DND-41 (cell line): ENCODE data around the gene NR2F1.

ENCODE experiments used
- ATAC-seq: fragments of 200-7000 bp; cut with Tn5 transposase; 3 replicates; pipeline ENCODE4 v1.9.1; 2021; ENCODE audit warnings: low read depth; ENCODE audit not compliant: insufficient read depth
- DNase-seq: peaks from one replicate; pipeline ENCODE4 v3.0.0-alpha.2; 2020
- H2AFZ ChIP-seq: 2 replicates; pipeline ENCODE4 v1.6.0; 2012; ENCODE audit warnings: low read depth, low read length
- H3K27ac ChIP-seq: 2 replicates; pipeline ENCODE4 v1.5.1; 2012; ENCODE audit warnings: low read length, inconsistent platforms
- H3K27me3 ChIP-seq: fragments of 200-600 bp; sonication (generic); 2 replicates; pipeline ENCODE4 v1.6.0; 2012; ENCODE audit warnings: low read length, mild to moderate bottlenecking, inconsistent platforms; ENCODE audit not compliant: insufficient read depth, poor library complexity
- H3K36me3 ChIP-seq: 2 replicates; pipeline ENCODE4 v1.5.1; 2012; ENCODE audit warnings: low read length, inconsistent platforms; ENCODE audit not compliant: insufficient read depth
- H3K4me1 ChIP-seq: 2 replicates; pipeline ENCODE4 v1.5.1; 2012; ENCODE audit warnings: mild to moderate bottlenecking, low read length; ENCODE audit not compliant: insufficient read depth
- H3K4me2 ChIP-seq: 2 replicates; pipeline ENCODE4 v1.6.0; 2012; ENCODE audit warnings: mild to moderate bottlenecking, moderate library complexity, low read length, inconsistent platforms; ENCODE audit not compliant: insufficient read depth
- H3K4me3 ChIP-seq, 2 experiments: fragments of 200-600 bp in 1 of 2; shearing (Covaris generic) in 1 of 2; 2 replicates each; pipeline ENCODE4 v1.5.1; 2012 to 2016; ENCODE audit warnings: inconsistent platforms in 2 of 2, low read length in 2 of 2, mild to moderate bottlenecking in 2 of 2, low read depth in 1 of 2, moderate library complexity in 1 of 2
- H3K79me2 ChIP-seq: 2 replicates; pipeline ENCODE4 v1.6.0; 2012; ENCODE audit warnings: low read length, inconsistent platforms; ENCODE audit not compliant: insufficient read depth
- H3K9ac ChIP-seq: 2 replicates; pipeline ENCODE4 v1.6.0; 2012; ENCODE audit warnings: low read depth, mild to moderate bottlenecking, inconsistent platforms, low read length, moderate library complexity
- H3K9me3 ChIP-seq: 2 replicates; pipeline ENCODE4 v1.5.1; 2012; ENCODE audit warnings: low read length, moderate library complexity, mild to moderate bottlenecking, inconsistent platforms; ENCODE audit not compliant: insufficient read depth, severe bottlenecking
- H4K20me1 ChIP-seq: 2 replicates; pipeline ENCODE4 v1.6.0; 2012; ENCODE audit warnings: low read length; ENCODE audit not compliant: insufficient read depth
- EZH2 ChIP-seq: IDR thresholded peaks from 3 replicates; pipeline ENCODE4 v1.6.1; 2012; ENCODE audit warnings: borderline replicate concordance, low read depth, mild to moderate bottlenecking, moderate library complexity, low read length, inconsistent platforms; ENCODE audit not compliant: severe bottlenecking
- TF ChIP-seq, protein P1 (sequence below): IDR thresholded peaks from 2 replicates; pipeline ENCODE4 v1.5.1; 2012; ENCODE audit warnings: borderline replicate concordance, low read length, moderate library complexity, mild to moderate bottlenecking; ENCODE audit not compliant: poor library complexity, severe bottlenecking; ENCODE audit errors: extremely low read depth

The NR2F1 gene

DNA sequence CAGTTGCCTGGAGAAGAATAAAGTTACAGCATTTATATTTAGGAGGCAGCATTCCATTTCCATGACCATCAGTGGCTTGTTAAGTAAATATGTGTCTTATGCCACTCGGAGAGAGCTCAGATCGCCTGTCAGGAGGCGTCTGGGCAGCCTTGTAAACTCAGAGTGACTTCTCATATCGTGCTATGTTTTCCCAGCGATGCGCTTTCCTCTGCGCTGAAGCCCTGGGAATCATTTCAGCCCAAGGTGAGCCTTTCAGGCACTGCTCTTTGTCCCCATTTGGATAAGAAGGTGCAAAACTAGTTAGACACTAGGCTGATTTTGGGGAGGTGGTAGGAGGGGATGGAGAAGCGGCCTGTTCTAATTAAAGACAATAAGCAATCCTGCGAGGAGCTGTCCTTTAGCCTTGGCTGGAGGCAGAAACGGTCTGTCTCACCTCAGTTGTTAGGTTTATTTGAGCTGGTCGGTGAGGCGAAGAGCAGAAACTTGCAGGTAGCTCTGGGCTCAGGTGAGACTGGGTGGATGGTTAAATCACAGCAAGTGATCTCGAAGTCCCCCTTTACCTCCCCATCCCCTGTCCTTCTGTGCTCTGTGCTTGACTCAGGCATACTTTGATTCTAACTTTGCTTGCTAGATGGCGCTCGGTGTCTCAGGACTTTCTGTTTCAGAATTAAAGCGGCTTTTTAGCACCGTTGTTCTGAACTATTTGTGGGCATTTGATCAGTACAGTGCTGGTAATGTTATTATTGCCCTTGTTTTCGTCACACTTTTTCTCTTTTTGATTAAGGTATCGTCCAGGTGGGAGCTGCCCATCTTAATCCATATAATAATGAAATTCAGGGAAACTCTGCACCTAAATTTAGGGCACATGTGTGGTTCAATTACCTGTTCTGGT, 24.6 kb downstream of the NR2F1 start:
- ATAC-seq = peak; percentile 77
- Histone ChIP-seq H3K79me2 (no peaks in the 10 kb centered on the region), H4K20me1 (no peaks in the 10 kb centered on the region), H3K36me3 (no peaks in the 10 kb centered on the region), H3K9ac (no peak overlapping the region), H3K4me1 (peaks cover 4% of the 10 kb centered on the region; the same call in 1 of the 2 replicates), H3K9me3 (no peaks in the 10 kb centered on the region), H3K27ac (no peak overlapping the region), H3K4me3 (0 out of 4 replicates have a peak overlapping the region, but pooled peaks of 1 of the 2 experiments have one; percentile 13), H2AFZ (no peak overlapping the region), H3K4me2 (peak overlapping the region; percentile 34; the same call in 1 of the 2 replicates), H3K27me3 (peaks cover 57% of the 10 kb centered on the region)
- DNase-seq = peak; percentile 26
- TF ChIP-seq, protein P1, sequence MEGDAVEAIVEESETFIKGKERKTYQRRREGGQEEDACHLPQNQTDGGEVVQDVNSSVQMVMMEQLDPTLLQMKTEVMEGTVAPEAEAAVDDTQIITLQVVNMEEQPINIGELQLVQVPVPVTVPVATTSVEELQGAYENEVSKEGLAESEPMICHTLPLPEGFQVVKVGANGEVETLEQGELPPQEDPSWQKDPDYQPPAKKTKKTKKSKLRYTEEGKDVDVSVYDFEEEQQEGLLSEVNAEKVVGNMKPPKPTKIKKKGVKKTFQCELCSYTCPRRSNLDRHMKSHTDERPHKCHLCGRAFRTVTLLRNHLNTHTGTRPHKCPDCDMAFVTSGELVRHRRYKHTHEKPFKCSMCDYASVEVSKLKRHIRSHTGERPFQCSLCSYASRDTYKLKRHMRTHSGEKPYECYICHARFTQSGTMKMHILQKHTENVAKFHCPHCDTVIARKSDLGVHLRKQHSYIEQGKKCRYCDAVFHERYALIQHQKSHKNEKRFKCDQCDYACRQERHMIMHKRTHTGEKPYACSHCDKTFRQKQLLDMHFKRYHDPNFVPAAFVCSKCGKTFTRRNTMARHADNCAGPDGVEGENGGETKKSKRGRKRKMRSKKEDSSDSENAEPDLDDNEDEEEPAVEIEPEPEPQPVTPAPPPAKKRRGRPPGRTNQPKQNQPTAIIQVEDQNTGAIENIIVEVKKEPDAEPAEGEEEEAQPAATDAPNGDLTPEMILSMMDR = peak; percentile 68
- TF ChIP-seq EZH2 = no peak

DNA sequence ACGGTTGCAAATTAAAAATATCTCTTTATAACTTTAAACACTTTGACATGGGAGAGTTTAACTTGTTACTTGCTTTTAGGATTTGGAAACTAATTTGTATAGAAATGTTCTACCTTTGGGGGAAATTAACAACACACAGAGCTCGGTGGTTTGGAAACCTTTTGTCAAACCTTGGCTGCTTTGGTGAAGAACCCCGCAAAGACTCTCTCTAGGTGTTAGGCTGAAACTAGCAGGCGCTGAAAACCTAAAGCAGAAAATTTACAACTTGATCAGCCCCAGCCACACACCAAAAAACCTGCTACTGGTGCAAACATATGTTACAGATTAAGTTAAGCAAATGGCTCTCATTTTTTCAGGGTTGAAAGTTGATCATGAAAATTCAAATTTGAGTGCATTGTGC, 25.8 kb downstream of the NR2F1 start:
- no peak for ATAC-seq
- Histone ChIP-seq H3K27me3 (peaks cover 57% of the 10 kb centered on the region), H3K4me1 (peaks cover 4% of the 10 kb centered on the region; the same call in 1 of the 2 replicates), H4K20me1 (no peaks in the 10 kb centered on the region), H3K79me2 (no peaks in the 10 kb centered on the region), H2AFZ (no peak overlapping the region), H3K4me3 (no peak overlapping the region), H3K9ac (no peak overlapping the region), H3K36me3 (no peaks in the 10 kb centered on the region), H3K4me2 (no peak overlapping the region), H3K27ac (no peak overlapping the region), H3K9me3 (no peaks in the 10 kb centered on the region)
- TF ChIP-seq EZH2 = peak; percentile 51
- TF ChIP-seq, protein P1 = no peak
- DNase-seq = no peak

DNA sequence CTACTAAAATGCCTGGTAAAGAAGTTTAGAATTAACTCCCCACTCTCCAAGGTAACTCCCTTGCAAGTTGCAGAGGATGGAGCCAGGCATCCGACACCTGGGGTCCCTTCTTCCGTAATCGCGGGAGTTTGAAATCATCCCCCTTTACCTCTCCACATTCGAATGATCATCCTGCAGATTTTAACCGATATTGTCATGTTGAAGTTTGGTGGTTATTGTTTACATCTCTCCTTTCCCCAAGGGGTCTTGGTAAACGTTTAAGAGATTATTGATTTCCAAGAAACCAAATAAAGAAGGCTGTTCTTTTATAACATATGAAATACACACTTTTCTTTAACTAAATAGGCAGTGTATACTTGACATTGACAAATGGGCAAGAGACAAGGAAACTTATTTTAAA, 26.7 kb downstream of the NR2F1 start:
- Histone ChIP-seq H3K4me1 (peaks cover 4% of the 10 kb centered on the region; the same call in 1 of the 2 replicates), H2AFZ (no peak overlapping the region), H3K9me3 (no peaks in the 10 kb centered on the region), H4K20me1 (no peaks in the 10 kb centered on the region), H3K4me3 (no peak overlapping the region), H3K9ac (no peak overlapping the region), H3K36me3 (no peaks in the 10 kb centered on the region), H3K79me2 (no peaks in the 10 kb centered on the region), H3K27me3 (peaks cover 57% of the 10 kb centered on the region), H3K4me2 (no peak overlapping the region), H3K27ac (no peak overlapping the region)
- no peak for TF ChIP-seq EZH2
- TF ChIP-seq, protein P1 = no peak
- ATAC-seq = no peak
- no peak for DNase-seq
